Measurements from ENCODE around the gene SUGCT.
"Not testable (repeated sequence)": the region's sequence is repeated elsewhere in the genome, so short reads cannot be mapped to it uniquely, and the experiment has no call there.

The SUGCT gene

DNA sequence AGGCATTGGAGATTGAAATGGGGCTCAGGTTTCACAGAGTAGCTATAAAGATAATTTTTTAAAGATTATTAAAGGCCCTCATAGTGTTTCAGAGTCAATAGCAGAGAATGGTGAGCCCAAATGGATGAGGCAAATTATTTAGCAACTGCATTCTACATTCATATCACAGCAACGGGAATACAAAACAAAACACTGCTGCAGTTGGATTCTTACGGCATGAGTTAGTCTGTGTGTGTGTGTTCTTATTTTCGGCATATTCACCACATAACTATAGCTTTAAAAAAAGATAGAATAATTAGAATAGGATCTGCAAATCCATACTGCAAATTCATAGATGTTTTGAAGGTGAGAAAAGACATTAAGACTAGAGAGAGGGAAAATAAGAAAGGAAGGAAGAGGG is 66.0 kb downstream of the SUGCT start:
- DNase-seq (ENCODE audit: low spot score): peak; percentile 56

DNA sequence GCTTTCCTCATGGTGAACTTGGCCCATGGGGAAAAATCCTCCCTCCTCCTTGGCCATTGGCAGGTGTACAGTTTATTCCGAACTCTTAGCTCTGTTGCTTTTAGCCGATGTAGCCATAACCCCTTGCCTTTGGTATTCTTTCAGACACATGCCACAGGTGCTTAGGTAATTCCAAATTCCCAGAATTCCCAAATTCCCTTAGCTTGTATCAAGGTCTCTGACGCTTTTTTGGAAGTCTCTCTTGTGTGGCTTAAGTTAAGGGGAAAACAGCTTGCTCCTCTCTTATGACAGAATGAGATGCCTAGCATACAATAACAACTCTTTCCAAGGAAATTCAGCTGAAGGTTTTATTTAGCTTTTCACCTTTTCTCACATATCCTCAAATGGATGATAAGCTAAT is 68.0 kb downstream of the SUGCT start:
- no peak for DNase-seq (ENCODE audit: low spot score)

DNA sequence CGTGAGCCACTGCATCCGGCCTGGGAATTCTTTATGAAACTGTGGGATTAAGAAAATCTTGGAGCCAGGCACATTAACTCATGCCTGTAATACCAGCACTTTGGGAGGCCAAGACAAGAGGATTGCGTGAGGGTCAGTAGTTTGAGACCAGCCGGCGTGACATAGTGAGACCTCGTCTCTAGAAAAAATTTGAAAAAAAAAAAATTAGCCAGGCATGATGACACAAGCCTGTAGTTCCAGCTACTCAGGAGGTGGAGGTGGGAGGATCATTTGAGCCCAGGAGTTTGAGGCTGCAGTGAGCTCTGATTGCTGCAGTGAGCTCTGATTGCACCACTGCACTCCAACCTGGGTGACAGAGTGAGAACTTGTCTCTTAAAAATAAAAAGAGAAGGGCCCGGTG is 69.8 kb downstream of the SUGCT start:
- no peak for DNase-seq (ENCODE audit: low spot score)

DNA sequence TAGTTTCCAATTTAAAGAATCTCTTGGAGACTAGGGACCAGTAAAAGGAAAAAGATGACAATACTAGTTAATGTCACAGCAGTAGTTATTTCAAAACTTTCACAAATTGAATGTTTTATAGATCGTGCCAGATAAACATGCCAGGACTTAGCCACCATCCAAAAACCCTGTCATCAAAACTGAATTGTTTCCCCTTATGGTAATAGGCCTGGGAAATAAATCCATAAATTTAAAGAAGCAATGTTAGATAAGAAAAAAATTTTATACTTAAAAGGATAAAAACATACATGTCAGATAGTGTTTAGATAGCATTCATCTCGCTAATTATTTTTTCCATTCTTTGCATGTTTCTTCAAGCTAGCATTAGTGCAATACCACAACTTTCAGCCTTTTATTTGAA is 71.2 kb downstream of the SUGCT start:
- DNase-seq (ENCODE audit: low spot score): no peak

DNA sequence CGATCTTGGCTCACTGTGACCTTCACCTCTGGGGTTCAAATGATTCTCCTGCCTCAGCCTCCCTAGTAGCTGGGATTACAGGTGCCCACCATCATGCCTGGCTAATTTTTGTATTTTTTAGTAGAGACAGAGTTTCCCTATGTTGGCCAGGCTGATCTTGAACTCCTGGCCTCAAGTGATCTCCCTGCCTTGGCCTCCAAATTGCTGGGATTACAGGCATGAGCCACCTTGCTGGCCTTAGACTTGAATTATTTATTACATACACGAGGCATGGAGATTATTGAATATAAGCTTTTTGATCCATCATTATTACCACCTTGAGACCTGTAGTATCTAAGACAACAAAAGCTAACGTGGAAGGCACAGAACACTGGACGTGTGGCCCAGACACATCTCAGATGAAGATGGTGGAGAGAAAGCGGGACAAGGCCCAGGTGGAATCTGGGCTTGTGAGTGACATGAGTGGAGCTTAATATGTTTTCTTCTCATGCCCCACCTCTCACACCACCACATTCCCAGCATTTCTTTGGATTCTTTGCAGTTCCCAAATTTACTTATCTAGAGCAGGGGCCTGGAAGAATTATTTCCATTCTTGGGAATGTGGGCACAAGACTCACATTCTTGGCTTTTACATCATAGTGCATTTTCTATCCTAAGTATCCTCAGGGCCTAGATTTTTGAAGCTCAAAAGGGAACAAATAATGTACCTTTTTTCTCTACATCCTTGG is 76.6 kb downstream of the SUGCT start:
- DNase-seq (ENCODE audit: low spot score): no peak

DNA sequence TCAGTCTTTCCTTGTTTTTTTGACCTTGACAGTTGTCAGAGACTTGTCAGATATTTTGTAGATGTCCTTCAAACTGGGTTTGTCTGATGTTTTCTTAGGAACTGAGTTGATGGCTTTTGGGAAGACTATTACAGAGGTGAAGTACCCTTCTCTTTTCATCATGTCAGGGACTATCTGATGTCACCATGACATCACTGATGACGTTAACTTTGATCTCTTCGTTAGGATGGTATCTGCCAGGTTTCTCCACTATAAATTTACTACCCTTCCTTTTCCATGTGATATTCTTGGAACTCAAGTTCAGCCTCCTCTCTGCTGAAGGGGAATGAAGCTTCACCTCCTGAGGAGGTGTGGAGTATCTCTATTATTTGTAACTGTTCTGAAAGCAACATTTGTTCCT is 78.5 kb downstream of the SUGCT start:
- DNase-seq (ENCODE audit: low spot score): no peak

DNA sequence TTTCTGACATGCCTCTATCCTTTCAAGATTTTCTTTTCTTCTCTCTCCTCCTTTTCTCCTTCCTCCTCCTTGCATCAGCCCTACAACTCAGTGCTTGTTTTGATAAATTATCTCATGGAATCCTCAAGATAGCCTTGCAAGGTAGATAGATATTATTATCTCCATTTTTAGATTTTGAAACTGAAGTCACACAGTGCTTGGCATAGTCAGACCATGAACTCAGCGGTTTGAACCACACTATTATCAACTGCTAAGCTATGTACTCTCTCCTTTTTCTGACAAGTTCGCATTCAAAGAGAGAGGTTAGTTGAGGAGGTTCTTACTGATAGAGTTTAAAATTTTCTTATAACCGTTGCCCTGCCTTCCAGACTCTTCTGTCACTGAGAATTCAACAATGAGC is 79.1 kb downstream of the SUGCT start:
- no peak for DNase-seq (ENCODE audit: low spot score)

DNA sequence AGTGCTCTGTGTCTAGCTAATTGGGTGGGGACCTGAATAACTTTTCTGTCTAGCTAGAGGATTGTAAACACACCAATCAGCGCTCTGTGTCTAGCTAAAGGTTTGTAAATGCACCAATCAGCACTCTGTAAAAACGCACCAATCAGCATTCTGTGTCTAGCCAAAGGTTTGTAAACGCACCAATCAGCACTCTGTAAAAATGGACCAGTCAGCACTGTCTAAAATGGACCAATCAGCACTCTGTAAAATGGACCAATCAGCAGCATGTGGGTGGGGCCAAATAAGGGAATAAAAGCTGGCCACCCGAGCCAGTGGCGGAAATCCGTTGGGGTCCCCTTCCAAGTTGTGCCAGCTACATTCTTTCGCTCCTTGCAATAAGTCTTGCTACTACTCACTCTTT is 83.8 kb downstream of the SUGCT start:
- DNase-seq (ENCODE audit: low spot score): not testable (repeated sequence)

DNA sequence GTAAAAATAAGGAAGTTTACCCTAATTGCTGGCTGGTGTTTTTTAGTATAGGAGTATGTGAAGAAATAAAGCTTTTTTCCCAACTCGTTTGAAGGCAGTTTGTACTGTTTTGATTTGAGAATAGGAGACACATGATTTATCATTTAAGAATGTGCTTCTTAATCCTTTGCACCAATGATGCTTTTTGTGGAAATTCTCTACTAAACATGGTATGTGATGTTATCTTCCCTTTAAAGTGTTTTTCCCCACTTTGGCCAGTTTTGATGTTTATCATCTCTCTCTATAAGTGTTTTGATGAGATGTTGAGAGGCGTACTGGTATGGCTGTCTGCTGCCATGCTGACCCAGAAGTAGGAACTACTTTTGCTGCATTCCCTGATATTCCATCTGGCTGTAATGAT is 85.1 kb downstream of the SUGCT start:
- peak; percentile 17 for DNase-seq (ENCODE audit: low spot score)

DNA sequence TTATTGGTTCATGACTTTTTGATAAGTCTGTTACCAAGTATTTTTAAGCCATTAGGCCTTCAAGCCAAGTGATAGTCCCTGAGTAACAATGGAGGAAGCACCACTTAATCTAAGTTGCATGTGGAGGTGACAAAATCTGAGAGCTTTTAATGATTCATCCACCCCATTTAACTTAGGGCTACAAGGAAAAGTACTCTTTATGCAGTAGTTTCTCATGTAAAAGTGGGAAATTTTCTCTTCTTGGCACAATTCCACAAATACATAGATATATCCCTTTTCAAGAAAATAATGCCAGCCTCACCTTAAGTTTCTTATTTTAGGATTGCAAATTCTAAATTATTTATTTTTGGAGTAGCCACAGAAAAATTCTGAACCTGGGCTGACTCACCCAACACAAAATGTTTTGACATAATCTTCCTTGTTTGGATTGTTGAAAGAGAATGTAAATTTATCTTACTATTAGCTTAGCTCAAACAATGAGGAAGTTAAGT is 85.7 kb downstream of the SUGCT start:
- no peak for DNase-seq (ENCODE audit: low spot score)

DNA sequence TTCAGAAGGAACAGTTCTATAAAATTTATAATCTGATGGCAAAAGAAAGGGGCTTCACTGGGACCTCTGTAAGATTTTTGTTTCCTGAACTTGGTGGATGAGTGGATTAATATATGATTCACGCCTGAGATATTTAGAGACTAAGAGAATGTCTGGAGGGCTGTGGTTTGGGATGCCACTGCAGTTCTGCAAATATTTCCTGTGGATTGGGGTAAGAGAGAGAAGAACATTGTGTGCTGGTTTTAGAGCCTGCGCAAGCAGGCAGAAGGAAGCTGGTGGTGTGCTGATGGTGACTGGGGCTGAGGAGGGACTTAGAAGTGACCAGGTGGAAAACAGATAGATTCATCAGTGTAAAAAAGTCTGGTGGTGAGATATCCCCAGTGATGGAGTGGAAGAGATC is 87.0 kb downstream of the SUGCT start:
- peak; percentile 71 for DNase-seq (ENCODE audit: low spot score)

DNA sequence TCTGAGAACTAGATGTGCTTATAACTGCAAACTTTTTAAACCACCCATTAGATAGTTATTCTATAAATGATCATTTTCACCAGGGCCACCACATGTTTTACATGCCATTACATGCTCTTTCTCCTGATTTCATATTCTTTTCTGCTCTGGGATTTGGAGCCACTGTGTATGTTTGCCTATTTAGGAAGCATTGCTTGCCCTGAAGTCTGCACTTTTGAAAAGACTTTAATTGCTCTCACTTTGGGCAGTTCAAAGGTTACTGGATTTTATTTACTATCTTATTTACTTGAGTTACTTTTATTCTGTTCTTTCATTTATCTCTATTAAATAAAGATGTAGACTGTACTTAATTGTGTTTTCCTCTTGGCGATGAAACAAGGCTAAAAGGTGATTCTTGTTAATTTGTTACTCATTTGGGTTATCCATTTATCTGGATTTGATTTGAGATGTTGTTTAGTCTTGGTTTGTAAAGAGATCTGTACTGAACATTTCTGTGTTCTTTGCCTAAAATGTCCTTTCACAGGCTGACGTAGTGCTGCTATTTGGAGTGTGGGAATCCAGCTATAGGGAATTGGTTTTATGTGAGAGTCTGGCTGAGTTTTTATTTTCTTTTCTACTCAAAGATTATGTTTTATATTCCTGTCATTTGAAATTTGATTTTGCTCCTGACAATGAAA is 88.8 kb downstream of the SUGCT start:
- DNase-seq (ENCODE audit: low spot score): no peak

DNA sequence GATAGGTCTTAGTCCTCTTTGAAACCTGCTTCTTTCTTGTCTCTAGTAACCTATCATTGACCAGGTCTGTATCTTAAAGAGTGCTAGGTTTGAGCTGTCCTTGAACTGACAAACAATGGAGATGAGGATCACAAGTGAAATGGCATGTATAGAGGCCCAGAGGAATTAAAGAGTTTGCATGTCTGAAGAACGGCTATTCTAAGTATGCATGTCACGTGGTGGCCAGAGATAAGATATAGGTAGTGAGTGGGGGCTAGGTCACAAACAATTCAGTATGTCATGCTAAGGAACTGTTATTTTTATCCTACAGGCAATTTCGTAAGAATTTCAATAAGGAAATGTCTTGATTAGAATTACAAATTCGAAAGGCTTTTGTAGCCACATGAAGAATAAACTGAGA is 95.3 kb downstream of the SUGCT start:
- DNase-seq (ENCODE audit: low spot score): no peak

DNA sequence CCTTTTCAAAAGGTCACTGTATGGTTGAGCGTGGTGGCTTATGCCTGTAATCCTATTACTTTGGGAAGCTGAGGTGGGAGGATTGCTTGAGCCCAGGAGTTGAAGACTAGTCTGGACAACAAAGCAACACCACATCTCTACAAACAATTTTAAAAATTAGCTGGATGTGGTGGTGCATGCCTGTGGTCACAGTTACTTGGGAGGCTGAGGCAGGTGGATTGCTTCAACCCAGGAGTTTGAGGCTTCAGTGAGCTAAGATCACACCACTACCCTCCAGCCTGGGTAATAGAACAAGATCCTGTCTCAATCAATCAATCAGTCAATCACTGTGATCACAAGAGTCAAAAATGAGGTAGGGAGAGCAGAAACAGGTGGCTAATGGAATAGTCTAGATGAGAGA is 97.0 kb downstream of the SUGCT start:
- no peak for DNase-seq (ENCODE audit: low spot score)

DNA sequence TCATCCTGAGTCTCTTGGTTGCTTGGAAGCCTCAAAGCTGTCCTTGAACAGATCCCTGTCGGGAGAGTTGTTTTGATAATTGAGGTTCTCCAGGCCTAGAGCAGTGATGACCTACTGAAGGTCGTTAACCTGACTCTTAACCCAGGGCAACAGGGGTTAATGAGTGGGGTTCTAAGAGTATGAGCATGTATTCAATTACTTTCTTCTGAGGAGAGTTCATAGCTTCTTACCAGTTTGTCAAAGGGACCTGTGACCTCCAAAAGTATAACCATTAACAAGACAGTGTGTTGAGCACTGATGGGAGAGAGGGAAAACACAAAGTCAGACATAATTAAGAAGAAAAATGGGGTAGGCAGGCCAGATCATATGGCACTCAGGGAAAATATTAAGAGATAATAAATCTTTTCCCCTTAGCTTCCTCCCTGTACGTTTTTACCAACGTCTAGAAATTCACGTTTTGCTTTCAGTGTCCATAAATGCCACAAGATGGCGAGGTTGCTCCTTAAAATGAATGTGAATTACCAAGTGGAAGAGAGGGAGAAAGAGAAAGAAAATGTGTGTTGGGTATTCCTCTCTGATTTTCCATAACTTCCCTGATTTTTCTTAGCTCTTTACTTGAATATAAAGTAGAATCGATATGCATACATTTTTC is 97.6 kb downstream of the SUGCT start:
- DNase-seq (ENCODE audit: low spot score): peak; percentile 27

DNA sequence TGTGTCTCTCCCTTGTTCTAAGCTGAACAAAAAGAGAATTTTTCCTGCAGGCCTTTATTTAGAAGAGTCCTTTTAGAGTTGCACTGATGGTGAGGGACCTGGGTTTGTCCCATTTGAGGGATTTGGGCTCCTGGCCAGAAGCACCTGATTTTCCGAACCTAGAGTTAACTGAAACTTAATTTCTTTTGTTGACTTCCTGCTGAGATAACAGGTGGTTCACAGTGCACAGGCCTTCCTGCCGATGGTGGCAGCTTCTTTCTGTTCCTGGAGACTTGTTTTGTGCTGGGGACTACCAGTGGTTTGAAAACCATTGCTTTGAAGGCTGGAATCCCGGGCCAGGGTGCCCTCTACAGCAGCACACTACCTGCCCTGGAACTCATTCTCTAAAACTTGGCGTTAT is 99.2 kb downstream of the SUGCT start:
- DNase-seq (ENCODE audit: low spot score): no peak

DNA sequence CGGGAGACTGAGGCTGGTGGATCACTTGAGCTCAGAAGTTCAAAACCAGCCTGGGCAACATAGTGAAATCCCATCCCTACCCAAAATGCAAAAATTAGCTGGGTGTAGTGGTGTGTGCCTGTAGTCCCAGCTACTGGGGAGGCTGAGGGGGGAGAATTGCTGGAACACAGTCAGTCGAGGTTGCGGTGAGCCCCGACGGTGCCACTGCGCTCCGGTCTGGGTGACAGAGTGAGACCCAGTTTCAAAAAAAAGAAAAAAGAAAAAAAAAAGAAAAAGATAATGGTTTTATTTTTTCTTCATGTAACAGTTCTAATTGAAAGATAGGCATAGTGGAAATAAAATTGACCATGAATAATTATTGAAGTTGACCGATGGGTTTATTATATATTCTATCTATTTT is 99.9 kb downstream of the SUGCT start:
- DNase-seq (ENCODE audit: low spot score): no peak

DNA sequence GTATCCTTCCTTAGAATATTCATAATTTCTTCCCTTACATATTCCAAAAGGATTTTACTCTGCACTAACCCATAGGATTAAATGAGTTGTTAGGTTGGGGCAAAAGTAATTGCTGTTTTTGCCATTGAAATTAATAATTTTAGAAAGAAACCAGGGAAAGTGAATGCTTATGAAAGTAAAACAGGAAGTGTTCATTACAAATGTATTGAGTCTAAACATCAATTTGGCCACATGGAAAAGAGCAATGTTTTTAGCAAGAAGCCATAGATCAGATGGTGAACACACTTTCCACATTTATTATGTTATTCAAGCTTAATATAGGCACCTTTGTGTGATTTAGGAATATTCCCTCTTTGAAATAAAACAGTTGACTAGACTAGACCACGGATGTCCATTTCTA is 102.9 kb downstream of the SUGCT start:
- DNase-seq (ENCODE audit: low spot score): no peak

DNA sequence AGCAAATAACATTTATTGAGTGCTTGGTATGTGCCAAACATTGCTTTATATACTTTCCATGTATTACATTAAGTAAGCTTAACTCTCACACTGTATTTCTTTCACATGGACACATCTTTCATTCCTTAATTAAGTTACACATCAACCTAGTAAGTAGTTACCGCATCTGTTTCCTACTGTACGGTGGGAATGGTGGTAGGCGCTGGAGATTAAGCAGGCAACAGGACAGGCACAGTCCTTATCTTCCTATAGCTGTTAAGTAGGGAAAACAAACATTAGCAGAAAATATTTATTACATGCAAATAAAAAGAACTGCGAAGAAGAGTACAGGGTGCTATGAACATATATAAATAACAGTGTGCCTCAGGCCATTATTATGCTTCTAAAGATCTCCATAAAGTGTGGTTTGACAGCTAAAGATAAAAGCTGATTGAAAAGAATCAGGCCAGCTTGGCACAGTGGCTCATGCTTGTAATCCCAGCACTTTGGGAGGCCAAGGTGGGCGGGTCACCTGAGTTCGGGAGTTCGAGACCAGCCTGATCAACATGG is 105.0 kb downstream of the SUGCT start:
- no peak for DNase-seq (ENCODE audit: low spot score)

DNA sequence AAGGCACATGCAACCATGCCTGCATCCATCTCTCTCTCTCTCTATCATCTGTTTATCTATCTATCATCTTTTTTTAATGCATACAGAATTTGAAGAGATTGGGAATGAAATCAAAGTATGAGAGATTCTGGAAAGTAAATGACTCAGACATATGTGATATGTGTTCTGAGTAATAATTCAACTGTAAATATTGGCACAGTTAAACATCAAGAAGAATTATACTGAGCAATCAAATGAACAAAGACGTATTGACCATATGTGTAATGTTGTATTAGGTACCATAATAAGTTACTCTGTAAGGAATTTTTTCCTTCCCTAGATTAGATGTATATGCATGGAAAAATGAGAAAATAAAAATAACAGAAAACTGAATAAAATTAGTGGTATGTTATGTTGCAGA is 108.3 kb downstream of the SUGCT start:
- DNase-seq (ENCODE audit: low spot score): no peak

DNA sequence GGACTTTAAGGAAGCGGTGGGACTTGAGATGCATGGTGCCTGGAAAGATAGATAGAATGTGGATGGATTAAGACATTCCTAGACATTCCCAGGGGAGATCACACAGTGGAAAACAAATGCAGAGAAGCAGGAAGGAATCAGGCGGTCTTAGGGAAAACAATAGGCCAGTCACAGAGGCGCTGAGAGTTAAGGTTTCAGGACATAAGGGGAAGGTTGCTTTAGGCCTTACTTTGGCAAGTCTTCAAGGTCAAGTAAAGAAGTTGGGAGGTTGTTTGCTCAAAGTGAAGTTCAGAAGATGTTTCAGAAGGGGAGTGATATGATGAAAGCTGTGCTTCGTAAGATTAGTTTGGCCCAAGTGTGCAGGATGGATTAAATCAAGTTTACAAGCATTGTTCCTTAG is 109.4 kb downstream of the SUGCT start:
- DNase-seq (ENCODE audit: low spot score): no peak

DNA sequence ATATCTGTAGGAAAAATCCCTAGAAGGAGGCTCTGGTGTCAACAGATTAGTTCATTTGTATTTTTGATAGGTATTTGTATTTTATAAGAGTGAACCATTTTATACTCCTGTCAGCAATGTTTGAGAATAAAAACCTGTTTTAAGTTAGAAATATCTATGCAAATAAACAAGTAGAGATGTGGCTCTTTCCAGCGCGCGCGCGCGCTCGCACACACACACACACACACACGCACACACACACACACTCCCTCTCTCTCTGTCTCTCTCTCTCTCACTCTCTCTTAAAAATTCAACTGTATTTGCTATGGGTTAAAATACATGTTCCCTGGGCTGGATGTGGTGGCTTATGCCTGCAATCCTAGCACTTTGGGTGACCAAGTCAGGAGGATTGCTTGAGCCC is 113.9 kb downstream of the SUGCT start:
- no peak for DNase-seq (ENCODE audit: low spot score)

DNA sequence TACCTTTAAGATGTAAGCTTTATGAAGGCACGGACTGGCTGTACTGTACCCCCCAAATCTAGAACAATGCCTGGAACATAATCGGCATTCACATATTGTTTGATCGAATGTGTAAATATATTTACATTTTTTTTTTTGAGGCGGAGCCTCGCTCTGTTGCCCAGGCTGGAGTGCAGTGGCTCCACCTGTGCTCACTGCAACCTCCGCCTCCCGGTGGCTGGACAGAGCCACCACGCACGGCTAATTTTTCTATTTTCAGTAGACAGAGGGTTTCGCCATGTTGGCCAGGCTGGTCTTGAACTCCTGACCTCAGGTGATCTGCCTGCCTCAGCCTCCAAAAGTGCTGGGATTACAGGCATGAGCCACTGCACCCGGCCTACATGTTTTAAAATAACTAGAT is 118.6 kb downstream of the SUGCT start:
- DNase-seq (ENCODE audit: low spot score): not testable (repeated sequence)

Data from AG08396 (cell line).